ENCODE measurements around the gene SH3GL1. TPM values are rescaled to one million over a fixed set of nuclear protein-coding genes. Genes with fewer than 3 reads are reported as not detected.

The SH3GL1 gene
- total and polyA plus RNA-seq, 11 donors: 14.4 to 43.6 (median 22.2) TPM

- Histone ChIP-seq H3K4me3 (no peak overlapping the region), H3K36me3 (peaks cover 0 to 60% (median 39%) of the 10 kb centered on the region in 9 donors), H3K27me3 (no peaks in the 10 kb centered on the region), H3K4me1 (peaks cover 0 to 49% (median 42%) of the 10 kb centered on the region in 12 donors), H3K9me3 (no peaks in the 10 kb centered on the region), H3K27ac (peak overlapping the region in 1 of 12 donors; percentile 94)
- DNase-seq (no peak), ATAC-seq (no peak)
- TF ChIP-seq POLR2A (IDR thresholded peaks at IDR 0.05): no peak
- no peak for TF ChIP-seq CTCF (IDR thresholded peaks at IDR 0.05)
- intact Hi-C loops (cut with DNase I): no loop called here
- 87 to 92% (median 90%) methylated on average over 14 to 16 of the region's 16 CpGs for WGBS, 4 donors
These were observed 33.5 kb downstream of the SH3GL1 start for GRCh38 chr19:4366666-4367335.

- 90 to 96% (median 95%) methylated on average over 15 to 19 of the region's 19 CpGs for WGBS, 4 donors
- peaks cover 0 to 41% (median 35%) of the 10 kb centered on the region in 12 donors for H3K4me1 ChIP-seq
- no peak for DNase-seq
- no peak overlapping the region for H3K4me3 ChIP-seq
- H3K27me3 ChIP-seq: no peaks in the 10 kb centered on the region
- TF ChIP-seq POLR2A (IDR thresholded peaks at IDR 0.05): no peak
- no peak for TF ChIP-seq CTCF (IDR thresholded peaks at IDR 0.05)
- peaks cover 0 to 63% (median 46%) of the 10 kb centered on the region in 9 donors for H3K36me3 ChIP-seq
- no peak overlapping the region for H3K27ac ChIP-seq
- no peaks in the 10 kb centered on the region for H3K9me3 ChIP-seq
- no peak for ATAC-seq
- intact Hi-C loops (cut with DNase I): no loop called here
These were observed 34.3 kb downstream of the SH3GL1 start for GRCh38 chr19:4365791-4366665.

- no peak for TF ChIP-seq POLR2A (IDR thresholded peaks at IDR 0.05)
- H3K4me3 ChIP-seq: no peak overlapping the region
- no peaks in the 10 kb centered on the region for H3K27me3 ChIP-seq
- intact Hi-C loops (cut with DNase I): no loop called here
- H3K4me1 ChIP-seq: peaks cover 0 to 34% (median 28%) of the 10 kb centered on the region in 12 donors
- no peaks in the 10 kb centered on the region for H3K9me3 ChIP-seq
- no peak overlapping the region for H3K27ac ChIP-seq
- H3K36me3 ChIP-seq: peaks cover 0 to 70% (median 53%) of the 10 kb centered on the region in 9 donors
- ATAC-seq (no peak), DNase-seq (no peak)
- WGBS, 4 donors: 85 to 97% (median 90%) methylated on average over 5 to 16 of the region's 16 CpGs
These were observed 35.0 kb downstream of the SH3GL1 start for GRCh38 chr19:4365341-4365740.

GRCh38 chr19:4363571-4364304 lies 36.6 kb downstream of the SH3GL1 start:
- no peak overlapping the region for H3K27ac ChIP-seq
- TF ChIP-seq CTCF (IDR thresholded peaks at IDR 0.05) (no peak), POLR2A (IDR thresholded peaks at IDR 0.05) (no peak)
- intact Hi-C loops (cut with DNase I): no loop called here
- H3K4me3 ChIP-seq: no peak overlapping the region
- 80 to 94% (median 93%) methylated on average over 1 to 26 of the region's 26 CpGs for WGBS, 4 donors
- peaks cover 0 to 86% (median 63%) of the 10 kb centered on the region in 9 donors for H3K36me3 ChIP-seq
- no peaks in the 10 kb centered on the region for H3K27me3 ChIP-seq
- peaks cover 0 to 18% (median 14%) of the 10 kb centered on the region in 12 donors for H3K4me1 ChIP-seq
- no peaks in the 10 kb centered on the region for H3K9me3 ChIP-seq
- no peak for DNase-seq
- no peak for ATAC-seq
